ENCODE results near the gene LRMDA. TPM values are rescaled to one million over a fixed set of nuclear protein-coding genes. Genes with fewer than 3 reads are reported as not detected.

Gene LRMDA
- polyA plus RNA-seq, 2 of the 4 experiments (the other 2 are of a cell fraction), result 4.6 to 5.2 TPM

- TF ChIP-seq CEBPB (IDR thresholded peaks at IDR 0.05) (no peak), RNF2 (IDR thresholded peaks at IDR 0.05; ENCODE audit: borderline replicate concordance, low read depth) (no peak), JUN (IDR thresholded peaks at IDR 0.05) (no peak), FOSB (CRISPR knock-in tag; IDR thresholded peaks at IDR 0.05) (no peak), CHD4 (IDR thresholded peaks at IDR 0.05; ENCODE audit: borderline replicate concordance) (no peak), GATA3 (IDR thresholded peaks at IDR 0.05; ENCODE audit: borderline replicate concordance) (no peak), EP300 (IDR thresholded peaks at IDR 0.05) (no peak), EHF (CRISPR knock-in tag; IDR thresholded peaks at IDR 0.05) (no peak), ZSCAN20 (CRISPR knock-in tag; IDR thresholded peaks at IDR 0.05) (no peak), CBX2 (IDR thresholded peaks at IDR 0.05; ENCODE audit: borderline replicate concordance, low read depth) (no peak), BHLHE40 (IDR thresholded peaks at IDR 0.05; ENCODE audit: low read depth, low read length) (no peak)
- TF ChIP-seq, protein P1, sequence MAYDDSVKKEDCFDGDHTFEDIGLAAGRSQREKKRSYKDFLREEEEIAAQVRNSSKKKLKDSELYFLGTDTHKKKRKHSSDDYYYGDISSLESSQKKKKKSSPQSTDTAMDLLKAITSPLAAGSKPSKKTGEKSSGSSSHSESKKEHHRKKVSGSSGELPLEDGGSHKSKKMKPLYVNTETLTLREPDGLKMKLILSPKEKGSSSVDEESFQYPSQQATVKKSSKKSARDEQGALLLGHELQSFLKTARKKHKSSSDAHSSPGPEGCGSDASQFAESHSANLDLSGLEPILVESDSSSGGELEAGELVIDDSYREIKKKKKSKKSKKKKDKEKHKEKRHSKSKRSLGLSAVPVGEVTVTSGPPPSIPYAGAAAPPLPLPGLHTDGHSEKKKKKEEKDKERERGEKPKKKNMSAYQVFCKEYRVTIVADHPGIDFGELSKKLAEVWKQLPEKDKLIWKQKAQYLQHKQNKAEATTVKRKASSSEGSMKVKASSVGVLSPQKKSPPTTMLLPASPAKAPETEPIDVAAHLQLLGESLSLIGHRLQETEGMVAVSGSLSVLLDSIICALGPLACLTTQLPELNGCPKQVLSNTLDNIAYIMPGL (CRISPR knock-in tag; IDR thresholded peaks at IDR 0.05; ENCODE audit: borderline replicate concordance), result no peak
- TF ChIP-seq, protein P2, sequence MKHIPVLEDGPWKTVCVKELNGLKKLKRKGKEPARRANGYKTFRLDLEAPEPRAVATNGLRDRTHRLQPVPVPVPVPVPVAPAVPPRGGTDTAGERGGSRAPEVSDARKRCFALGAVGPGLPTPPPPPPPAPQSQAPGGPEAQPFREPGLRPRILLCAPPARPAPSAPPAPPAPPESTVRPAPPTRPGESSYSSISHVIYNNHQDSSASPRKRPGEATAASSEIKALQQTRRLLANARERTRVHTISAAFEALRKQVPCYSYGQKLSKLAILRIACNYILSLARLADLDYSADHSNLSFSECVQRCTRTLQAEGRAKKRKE (CRISPR knock-in tag; IDR thresholded peaks at IDR 0.05; ENCODE audit: low read depth), result no peak
- TF ChIP-seq, protein P3, sequence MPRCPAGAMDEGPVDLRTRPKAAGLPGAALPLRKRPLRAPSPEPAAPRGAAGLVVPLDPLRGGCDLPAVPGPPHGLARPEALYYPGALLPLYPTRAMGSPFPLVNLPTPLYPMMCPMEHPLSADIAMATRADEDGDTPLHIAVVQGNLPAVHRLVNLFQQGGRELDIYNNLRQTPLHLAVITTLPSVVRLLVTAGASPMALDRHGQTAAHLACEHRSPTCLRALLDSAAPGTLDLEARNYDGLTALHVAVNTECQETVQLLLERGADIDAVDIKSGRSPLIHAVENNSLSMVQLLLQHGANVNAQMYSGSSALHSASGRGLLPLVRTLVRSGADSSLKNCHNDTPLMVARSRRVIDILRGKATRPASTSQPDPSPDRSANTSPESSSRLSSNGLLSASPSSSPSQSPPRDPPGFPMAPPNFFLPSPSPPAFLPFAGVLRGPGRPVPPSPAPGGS (IDR thresholded peaks at IDR 0.05), result no peak
- TF ChIP-seq, protein P4, sequence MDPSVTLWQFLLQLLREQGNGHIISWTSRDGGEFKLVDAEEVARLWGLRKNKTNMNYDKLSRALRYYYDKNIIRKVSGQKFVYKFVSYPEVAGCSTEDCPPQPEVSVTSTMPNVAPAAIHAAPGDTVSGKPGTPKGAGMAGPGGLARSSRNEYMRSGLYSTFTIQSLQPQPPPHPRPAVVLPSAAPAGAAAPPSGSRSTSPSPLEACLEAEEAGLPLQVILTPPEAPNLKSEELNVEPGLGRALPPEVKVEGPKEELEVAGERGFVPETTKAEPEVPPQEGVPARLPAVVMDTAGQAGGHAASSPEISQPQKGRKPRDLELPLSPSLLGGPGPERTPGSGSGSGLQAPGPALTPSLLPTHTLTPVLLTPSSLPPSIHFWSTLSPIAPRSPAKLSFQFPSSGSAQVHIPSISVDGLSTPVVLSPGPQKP (IDR thresholded peaks at IDR 0.05; ENCODE audit: low read depth, low read length), result no peak
- TF ChIP-seq, protein P5, sequence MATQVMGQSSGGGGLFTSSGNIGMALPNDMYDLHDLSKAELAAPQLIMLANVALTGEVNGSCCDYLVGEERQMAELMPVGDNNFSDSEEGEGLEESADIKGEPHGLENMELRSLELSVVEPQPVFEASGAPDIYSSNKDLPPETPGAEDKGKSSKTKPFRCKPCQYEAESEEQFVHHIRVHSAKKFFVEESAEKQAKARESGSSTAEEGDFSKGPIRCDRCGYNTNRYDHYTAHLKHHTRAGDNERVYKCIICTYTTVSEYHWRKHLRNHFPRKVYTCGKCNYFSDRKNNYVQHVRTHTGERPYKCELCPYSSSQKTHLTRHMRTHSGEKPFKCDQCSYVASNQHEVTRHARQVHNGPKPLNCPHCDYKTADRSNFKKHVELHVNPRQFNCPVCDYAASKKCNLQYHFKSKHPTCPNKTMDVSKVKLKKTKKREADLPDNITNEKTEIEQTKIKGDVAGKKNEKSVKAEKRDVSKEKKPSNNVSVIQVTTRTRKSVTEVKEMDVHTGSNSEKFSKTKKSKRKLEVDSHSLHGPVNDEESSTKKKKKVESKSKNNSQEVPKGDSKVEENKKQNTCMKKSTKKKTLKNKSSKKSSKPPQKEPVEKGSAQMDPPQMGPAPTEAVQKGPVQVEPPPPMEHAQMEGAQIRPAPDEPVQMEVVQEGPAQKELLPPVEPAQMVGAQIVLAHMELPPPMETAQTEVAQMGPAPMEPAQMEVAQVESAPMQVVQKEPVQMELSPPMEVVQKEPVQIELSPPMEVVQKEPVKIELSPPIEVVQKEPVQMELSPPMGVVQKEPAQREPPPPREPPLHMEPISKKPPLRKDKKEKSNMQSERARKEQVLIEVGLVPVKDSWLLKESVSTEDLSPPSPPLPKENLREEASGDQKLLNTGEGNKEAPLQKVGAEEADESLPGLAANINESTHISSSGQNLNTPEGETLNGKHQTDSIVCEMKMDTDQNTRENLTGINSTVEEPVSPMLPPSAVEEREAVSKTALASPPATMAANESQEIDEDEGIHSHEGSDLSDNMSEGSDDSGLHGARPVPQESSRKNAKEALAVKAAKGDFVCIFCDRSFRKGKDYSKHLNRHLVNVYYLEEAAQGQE (IDR thresholded peaks at IDR 0.05), result no peak
- TF ChIP-seq, protein P6, sequence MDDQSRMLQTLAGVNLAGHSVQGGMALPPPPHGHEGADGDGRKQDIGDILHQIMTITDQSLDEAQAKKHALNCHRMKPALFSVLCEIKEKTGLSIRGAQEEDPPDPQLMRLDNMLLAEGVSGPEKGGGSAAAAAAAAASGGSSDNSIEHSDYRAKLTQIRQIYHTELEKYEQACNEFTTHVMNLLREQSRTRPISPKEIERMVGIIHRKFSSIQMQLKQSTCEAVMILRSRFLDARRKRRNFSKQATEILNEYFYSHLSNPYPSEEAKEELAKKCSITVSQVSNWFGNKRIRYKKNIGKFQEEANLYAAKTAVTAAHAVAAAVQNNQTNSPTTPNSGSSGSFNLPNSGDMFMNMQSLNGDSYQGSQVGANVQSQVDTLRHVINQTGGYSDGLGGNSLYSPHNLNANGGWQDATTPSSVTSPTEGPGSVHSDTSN (IDR thresholded peaks at IDR 0.05), result no peak
- H3K4me2 ChIP-seq, result no peak overlapping the region
- WGBS (ENCODE audit: missing lambda C conversion rate), result 62% methylated on average over 10 of the region's 10 CpGs
- no peaks in the 10 kb centered on the region for H3K9me3 ChIP-seq
- no peaks in the 10 kb centered on the region for H3K4me1 ChIP-seq
- no peak overlapping the region for H3K4me3 ChIP-seq
- POLR2A ChIA-PET, result no interaction called here
- no peak for FAIRE-seq
- H3K27ac ChIP-seq, result no peak overlapping the region
- DNase-seq (ENCODE audit: low read depth in 1 of 2, low spot score in 1 of 2), result peak in 1 of 2 experiments; percentile 4
- CTCF ChIA-PET, result interaction anchor here (0.7 to 1.3 kb wide), 3 partner anchors 12 to 193 kb away, joined by 3 read pairs; no protein-coding TSS in a partner anchor
- no peak for ATAC-seq
Measured at GRCh38 chr10:75717126-75717916, 285.9 kb downstream of the LRMDA start.

All from A549 (cell line).